H1 (cell line): ENCODE results near the gene SGCD. TPM values are rescaled to one million over a fixed set of nuclear protein-coding genes. Genes with fewer than 3 reads are reported as not detected.

ENCODE experiments used
- CTCF ChIA-PET: fragments of 300-600 bp; sonication (Branson Sonifier 250); formaldehyde crosslinking; loops from one replicate; lab custom pipeline; 2021; ENCODE audit not compliant: partially characterized antibody; lab: Charles Lee
- POLR2A ChIA-PET: fragments of 300-600 bp; sonication (Branson Sonifier 250); formaldehyde crosslinking; loops from one replicate; lab custom pipeline; 2021; ENCODE audit warnings: inconsistent platforms; ENCODE audit not compliant: partially characterized antibody; lab: Charles Lee
- DNase-seq, 2 experiments: peaks; one replicate each; pipeline versions ENCODE4 v3.0.0 to v3.0.0-alpha.2; 2010 to 2022; ENCODE audit warnings: low spot score in 2 of 2, low read depth in 1 of 2, mixed read lengths in 1 of 2
- FAIRE-seq: peaks from 2 replicates; lab custom pipeline; 2011; peaks lifted over from hg19 to GRCh38; lab: Jason Lieb, UNC
- H2AFZ ChIP-seq: 2 replicates; pipeline ENCODE4 v1.8.1; 2012; ENCODE audit warnings: low read length, inconsistent platforms
- H2AK5ac ChIP-seq: 2 replicates; pipeline ENCODE4 v1.6.1; 2013; ENCODE audit warnings: low read depth, low read length
- H2BK120ac ChIP-seq: replicated peaks from 2 replicates; pipeline ENCODE3; 2013; ENCODE audit warnings: low read depth, low read length, inconsistent platforms
- H2BK12ac ChIP-seq: 2 replicates; pipeline ENCODE4 v1.6.1; 2013; ENCODE audit warnings: low read depth, low read length
- H2BK15ac ChIP-seq: 2 replicates; pipeline ENCODE4 v1.6.1; 2013; ENCODE audit warnings: low read length
- H2BK20ac ChIP-seq: 2 replicates; pipeline ENCODE4 v1.6.1; 2013; ENCODE audit warnings: low read length
- H2BK5ac ChIP-seq: 2 replicates; pipeline ENCODE4 v1.6.1; 2013; ENCODE audit warnings: low read depth, low read length
- H3K14ac ChIP-seq: 2 replicates; pipeline ENCODE4 v1.6.1; 2013; ENCODE audit warnings: inconsistent platforms; ENCODE audit not compliant: insufficient read length
- H3K18ac ChIP-seq: 2 replicates; pipeline ENCODE4 v1.6.1; 2013; ENCODE audit warnings: low read length; ENCODE audit errors: extremely low read depth
- H3K23ac ChIP-seq: 2 replicates; pipeline ENCODE4 v1.6.1; 2013; ENCODE audit warnings: inconsistent platforms; ENCODE audit not compliant: insufficient read length
- H3K23me2 ChIP-seq: 2 replicates; pipeline ENCODE4 v1.6.1; 2013; ENCODE audit warnings: low read depth, low read length
- H3K27ac ChIP-seq: 2 replicates; pipeline ENCODE4 v1.6.1; 2011; ENCODE audit warnings: low read depth, low read length, inconsistent platforms
- H3K27me3 ChIP-seq, 4 experiments: replicated peaks in 1 of 4; 1 replicate in 1 of 4; 2 replicates in 3 of 4; pipeline versions ENCODE4 v1.6.1 to v1.8.1; 2011 to 2013; ENCODE audit warnings: low read length in 3 of 4, mild to moderate bottlenecking in 3 of 4, inconsistent platforms in 2 of 4, mixed read lengths in 2 of 4, moderate library complexity in 1 of 4; ENCODE audit not compliant: control insufficient read depth in 3 of 4, insufficient read depth in 3 of 4; ENCODE audit errors: extremely low read depth in 1 of 4
- H3K36me3 ChIP-seq, 4 experiments: 2 replicates each; pipeline versions ENCODE4 v1.6.1 to v1.8.1; 2011 to 2013; ENCODE audit warnings: mild to moderate bottlenecking in 4 of 4, low read length in 3 of 4, moderate library complexity in 2 of 4, control low read depth in 1 of 4, inconsistent platforms in 1 of 4; ENCODE audit not compliant: insufficient read depth in 4 of 4, control insufficient read depth in 2 of 4
- H3K4ac ChIP-seq: replicated peaks from 2 replicates; pipeline ENCODE3; 2013; ENCODE audit warnings: low read length, low read depth, mixed read lengths, inconsistent platforms; ENCODE audit not compliant: insufficient read length
- H3K4me1 ChIP-seq, 4 experiments: replicated peaks in 1 of 4; 1 replicate in 1 of 4; 2 replicates in 3 of 4; pipeline versions ENCODE4 v1.6.1 to v1.8.1; 2011 to 2013; ENCODE audit warnings: low read length in 3 of 4, inconsistent platforms in 2 of 4, mixed read lengths in 1 of 4; ENCODE audit not compliant: insufficient read depth in 4 of 4, control insufficient read depth in 3 of 4
- H3K4me2 ChIP-seq, 2 experiments: 2 replicates each; pipeline versions ENCODE4 v1.6.1 to v1.8.1; 2011 to 2013; ENCODE audit warnings: low read depth in 2 of 2, low read length in 2 of 2, control low read depth in 1 of 2, inconsistent platforms in 1 of 2, mild to moderate bottlenecking in 1 of 2; ENCODE audit not compliant: insufficient read depth in 1 of 2
- H3K4me3 ChIP-seq, 4 experiments: fragments of 200-600, 300-600 bp in 1 of 4; sonication (generic), shearing (Covaris generic), sonication (Bioruptor Twin) in 1 of 4; 2 replicates each; pipeline versions ENCODE4 v1.5.1 to v1.8.1; 2011 to 2016; ENCODE audit warnings: low read length in 4 of 4, low read depth in 3 of 4, control low read depth in 2 of 4, inconsistent platforms in 2 of 4, mild to moderate bottlenecking in 2 of 4, mixed read lengths in 1 of 4, moderate library complexity in 1 of 4; ENCODE audit not compliant: insufficient read depth in 2 of 4; ENCODE audit errors: extremely low read depth in 1 of 4
- H3K56ac ChIP-seq: replicated peaks from 2 replicates; pipeline ENCODE3; 2013; ENCODE audit warnings: low read depth, mild to moderate bottlenecking, mixed read lengths, low read length, inconsistent platforms; ENCODE audit not compliant: insufficient read length
- H3K79me1 ChIP-seq: 2 replicates; pipeline ENCODE4 v1.6.1; 2013; ENCODE audit warnings: low read depth, low read length, control low read depth
- H3K79me2 ChIP-seq, 2 experiments: 2 replicates each; pipeline versions ENCODE4 v1.6.1 to v1.8.1; 2012 to 2013; ENCODE audit warnings: low read length in 2 of 2, mild to moderate bottlenecking in 2 of 2, inconsistent platforms in 1 of 2; ENCODE audit not compliant: insufficient read depth in 2 of 2, control insufficient read depth in 1 of 2
- H3K9ac ChIP-seq, 4 experiments: replicated peaks in 1 of 4; 1 replicate in 1 of 4; 2 replicates in 3 of 4; pipeline versions ENCODE4 v1.6.1 to v1.8.1; 2011 to 2013; ENCODE audit warnings: low read depth in 3 of 4, low read length in 3 of 4, control low read depth in 2 of 4, mild to moderate bottlenecking in 2 of 4, moderate library complexity in 2 of 4, inconsistent platforms in 1 of 4; ENCODE audit errors: extremely low read depth in 1 of 4
- H3K9me3 ChIP-seq, 2 experiments: 2 replicates each; pipeline versions ENCODE4 v1.6.1 to v1.8.1; 2012 to 2013; ENCODE audit warnings: mild to moderate bottlenecking in 2 of 2, moderate library complexity in 2 of 2, control low read depth in 1 of 2, inconsistent platforms in 1 of 2, low read depth in 1 of 2, low read length in 1 of 2, mixed read lengths in 1 of 2; ENCODE audit not compliant: insufficient read depth in 2 of 2
- H4K20me1 ChIP-seq, 2 experiments: replicated peaks in 1 of 2; 2 replicates each; pipeline versions ENCODE3 to v1.8.1; 2011 to 2013; ENCODE audit warnings: inconsistent platforms in 2 of 2, low read length in 2 of 2, mild to moderate bottlenecking in 1 of 2; ENCODE audit not compliant: insufficient read depth in 2 of 2, control insufficient read depth in 1 of 2
- H4K5ac ChIP-seq: 2 replicates; pipeline ENCODE4 v1.6.1; 2013; ENCODE audit warnings: low read length, low read depth, mixed read lengths, inconsistent platforms; ENCODE audit not compliant: insufficient read length
- H4K8ac ChIP-seq: 2 replicates; pipeline ENCODE4 v1.8.0; 2013; ENCODE audit warnings: mild to moderate bottlenecking, moderate library complexity, low read length, inconsistent platforms; ENCODE audit not compliant: insufficient read depth; ENCODE audit errors: extremely low read depth
- H4K91ac ChIP-seq: replicated peaks from 2 replicates; pipeline ENCODE3; 2013; ENCODE audit warnings: low read length, mixed read lengths, inconsistent platforms; ENCODE audit not compliant: insufficient read length
- ASH2L ChIP-seq: fragments of 200-600, 300-600 bp; sonication (generic); IDR thresholded peaks from one replicate; pipeline ENCODE4 v1.7.1; 2017; ENCODE audit warnings: low read length
- BRCA1 ChIP-seq: IDR thresholded peaks from 2 replicates; pipeline ENCODE4 v1.6.1; 2012; ENCODE audit warnings: low read depth, low read length, improper control_type of control experiment
- CEBPB ChIP-seq: IDR thresholded peaks from 2 replicates; pipeline ENCODE4 v1.6.1; 2012; ENCODE audit warnings: low read depth, low read length
- CHD2 ChIP-seq: IDR thresholded peaks from 2 replicates; pipeline ENCODE4 v1.6.1; 2012; ENCODE audit warnings: low read length, improper control_type of control experiment
- CREB1 ChIP-seq: IDR thresholded peaks from 2 replicates; pipeline ENCODE4 v1.6.1; 2012; ENCODE audit warnings: inconsistent platforms
- JUN ChIP-seq: IDR thresholded peaks from 2 replicates; pipeline ENCODE4 v1.6.1; 2011; ENCODE audit warnings: low read depth, mild to moderate bottlenecking, improper control_type of control experiment, low read length
- POLR2A ChIP-seq, 2 experiments: IDR thresholded peaks; 1 replicate in 1 of 2; 2 replicates in 1 of 2; pipeline ENCODE4 v1.6.1; 2011; ENCODE audit warnings: low read depth in 2 of 2, low read length in 2 of 2, mild to moderate bottlenecking in 2 of 2; ENCODE audit errors: control extremely low read depth in 1 of 2
- POU5F1 ChIP-seq: IDR thresholded peaks from 2 replicates; pipeline ENCODE4 v1.6.1; 2011; ENCODE audit warnings: low read depth, mild to moderate bottlenecking, low read length, moderate library complexity
- RFX5 ChIP-seq: IDR thresholded peaks from 2 replicates; pipeline ENCODE4 v1.6.1; 2011; ENCODE audit warnings: low read depth, low read length, improper control_type of control experiment, borderline replicate concordance
- WGBS, 2 experiments: shearing (Covaris generic) in 1 of 2; methylation state at CpG; one replicate each; pipeline versions ENCODE4 v1.1.6 to v1.1.7; 2013 to 2015; ENCODE audit warnings: low lambda C conversion rate in 2 of 2, mixed read lengths in 2 of 2, inconsistent platforms in 1 of 2, low coverage in 1 of 2, missing lambda C conversion rate in 1 of 2; ENCODE audit not compliant: insufficient replicate concordance in 2 of 2, insufficient coverage in 1 of 2, insufficient read length in 1 of 2; ENCODE audit errors: extremely low coverage in 1 of 2, missing lambda C conversion rate in 1 of 2; 5-methylcytosine and 5-hydroxymethylcytosine counted together
- polyA plus RNA-seq, 7 experiments: library from polyadenylated mRNA; depleted of rRNA in 3 of 7; stranded (reverse) in 5 of 7; unstranded in 2 of 7; fragments of >200 nt in 5 of 7; fragments of 200-250 nt in 2 of 7; gene quantifications; 1 replicate in 5 of 7; 2 replicates in 1 of 7; 4 replicates in 1 of 7; pipeline versions ENCODE4 v1.2.1 to v1.2.3, GENCODE V29; 2011 to 2013; ENCODE audit warnings: missing spikeins in 2 of 7, mixed read lengths in 2 of 7
- total RNA-seq: library from RNA; stranded (reverse); fragmentation: NEBNext Ultra II Directional; extraction: Animal tissue kit (Norgen Biotek cat#: 25700); gene quantifications from 2 replicates; pipeline ENCODE4 v1.2.1, GENCODE V29; 2021
- TF ChIP-seq, protein P1 (sequence below): IDR thresholded peaks from 2 replicates; pipeline ENCODE4 v1.6.1; 2012; ENCODE audit warnings: inconsistent platforms

SGCD gene
- total and polyA plus RNA-seq, 2 of the 8 experiments (the other 6 are each of a cell fraction or from before 2014, with no cell fraction given), result 0.04 to 0.08 TPM

DNA sequence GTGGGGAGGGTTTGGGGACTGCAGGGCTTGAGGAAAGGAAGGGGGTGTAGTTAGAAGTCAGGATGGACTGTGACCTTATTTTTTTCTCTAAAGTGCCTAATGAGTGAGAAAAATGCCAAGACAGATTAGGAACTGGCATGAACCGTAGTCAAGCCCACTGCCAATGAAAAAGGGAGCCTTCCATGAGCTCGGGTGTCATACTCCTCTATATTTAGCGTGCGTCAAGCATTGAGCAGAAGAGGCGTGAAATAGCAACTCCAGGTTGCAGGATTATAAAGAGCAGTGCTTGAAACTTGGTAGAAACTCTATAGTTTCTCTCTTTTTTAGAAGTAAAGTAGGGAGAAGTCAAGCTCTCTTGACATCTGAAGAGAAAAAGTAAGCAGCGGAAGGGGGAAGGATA is 1.8 kb downstream of the SGCD start:
- H3K79me2 ChIP-seq, result no peaks in the 10 kb centered on the region
- no peaks in the 10 kb centered on the region for H4K20me1 ChIP-seq
- no peaks in the 10 kb centered on the region for H3K9me3 ChIP-seq
- H2BK12ac ChIP-seq, result no peak overlapping the region
- H3K56ac ChIP-seq, result no peak overlapping the region
- no peak overlapping the region for H4K8ac ChIP-seq
- H3K4me1 ChIP-seq, result no peaks in the 10 kb centered on the region
- H3K14ac ChIP-seq, result no peak overlapping the region
- no peak overlapping the region for H2AK5ac ChIP-seq
- POLR2A ChIA-PET, result no interaction called here
- no peak overlapping the region for H3K27ac ChIP-seq
- CTCF ChIA-PET, result interaction anchor here (0.6 kb wide), 1 partner anchor 31 kb away, joined by 3 read pairs; no protein-coding TSS in a partner anchor
- no peak overlapping the region for H3K4me3 ChIP-seq
- H3K4ac ChIP-seq, result no peak overlapping the region
- H3K18ac ChIP-seq, result no peak overlapping the region
- H3K79me1 ChIP-seq, result no peaks in the 10 kb centered on the region
- no peaks in the 10 kb centered on the region for H3K27me3 ChIP-seq
- TF ChIP-seq BRCA1, result no peak
- no peak for TF ChIP-seq RFX5
- no peak for TF ChIP-seq JUN
- no peak for TF ChIP-seq CREB1
- TF ChIP-seq POU5F1, result no peak
- TF ChIP-seq, protein P1, sequence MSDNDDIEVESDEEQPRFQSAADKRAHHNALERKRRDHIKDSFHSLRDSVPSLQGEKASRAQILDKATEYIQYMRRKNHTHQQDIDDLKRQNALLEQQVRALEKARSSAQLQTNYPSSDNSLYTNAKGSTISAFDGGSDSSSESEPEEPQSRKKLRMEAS, result no peak
- no peak for TF ChIP-seq CHD2
- TF ChIP-seq ASH2L, result no peak
- no peak for TF ChIP-seq POLR2A (IDR thresholded peaks at IDR 0.05; ENCODE audit: control extremely low read depth in 1 of 2, low read depth in 2 of 2, low read length in 2 of 2)
- no peak for TF ChIP-seq CEBPB
- no peak for DNase-seq
- H2BK20ac ChIP-seq, result no peak overlapping the region
- H3K23me2 ChIP-seq, result no peaks in the 10 kb centered on the region; the same call in 1 of the 2 replicates
- no peak overlapping the region for H3K23ac ChIP-seq
- 98% methylated on average over 6 of the region's 6 CpGs; no CpG with 5 or more reads in 1 of the 2 experiments for WGBS, 2 experiments
- no peak overlapping the region for H4K91ac ChIP-seq
- no peak overlapping the region for H2BK5ac ChIP-seq
- H4K5ac ChIP-seq, result no peak overlapping the region
- no peaks in the 10 kb centered on the region for H3K36me3 ChIP-seq
- no peak overlapping the region for H3K9ac ChIP-seq
- H2BK120ac ChIP-seq, result no peak overlapping the region
- H2BK15ac ChIP-seq, result no peak overlapping the region
- no peak overlapping the region for H2AFZ ChIP-seq
- H3K4me2 ChIP-seq, result no peak overlapping the region
- FAIRE-seq, result no peak
